H54 (cell line): ENCODE measurements around the gene CNNM1.

ENCODE experiments used
- DNase-seq: peaks from one replicate; pipeline ENCODE4 v3.0.0; 2011; ENCODE audit warnings: low spot score, mixed read lengths; ENCODE audit not compliant: insufficient read length
- FAIRE-seq: peaks from 3 replicates; lab custom pipeline; 2011; peaks lifted over from hg19 to GRCh38; lab: Jason Lieb, UNC
- POLR2A ChIP-seq: IDR thresholded peaks from 2 replicates; pipeline ENCODE4 v1.6.1; 2011; ENCODE audit warnings: low read depth, mild to moderate bottlenecking, low read length

The CNNM1 gene

GRCh38 chr10:99395750-99396445, 66.7 kb downstream of the CNNM1 start:
- FAIRE-seq (no peak), DNase-seq (peak; percentile 79)
- no peak for TF ChIP-seq POLR2A

DNA sequence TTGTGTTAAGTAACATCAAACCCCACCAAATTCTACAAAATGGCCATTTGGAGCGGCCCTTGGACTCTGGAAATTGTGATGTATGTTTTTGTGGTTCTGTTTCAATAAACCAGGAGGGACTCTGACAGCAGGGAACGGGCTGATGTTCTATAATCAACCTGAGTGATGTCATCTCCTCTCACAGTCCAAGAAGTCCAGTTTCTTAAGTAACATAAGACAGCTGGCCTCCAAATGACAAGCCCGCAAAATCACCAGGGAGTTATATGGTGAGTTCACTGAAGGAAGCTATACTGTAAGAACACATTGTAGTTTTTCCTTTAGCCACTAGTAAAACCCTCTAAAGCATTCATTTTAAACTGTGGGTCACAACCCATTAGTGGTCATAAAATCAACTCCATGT, 67.3 kb downstream of the CNNM1 start:
- FAIRE-seq (no peak), DNase-seq (no peak)
- TF ChIP-seq POLR2A: no peak

DNA sequence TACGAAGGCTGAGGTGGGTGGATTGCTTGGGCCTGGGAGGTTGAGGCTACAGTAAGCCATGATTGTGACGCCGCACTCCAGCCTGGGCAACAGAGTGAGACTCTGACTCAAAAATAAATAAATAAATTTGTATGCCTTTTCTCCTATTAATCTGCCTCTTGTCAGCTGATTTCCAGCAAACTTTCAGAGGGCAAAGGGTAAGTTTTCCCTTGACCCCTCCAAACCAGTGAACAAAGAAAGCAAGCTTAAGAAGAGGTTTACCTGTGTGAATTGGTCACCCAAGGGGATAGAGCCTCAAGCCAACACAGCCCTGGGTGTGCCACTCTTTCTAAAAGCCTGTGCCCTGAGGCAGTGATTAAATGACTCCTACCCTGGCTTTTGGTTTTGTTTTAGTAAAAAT, 70.5 kb downstream of the CNNM1 start:
- TF ChIP-seq POLR2A: no peak
- DNase-seq: no peak
- FAIRE-seq: no peak

DNA sequence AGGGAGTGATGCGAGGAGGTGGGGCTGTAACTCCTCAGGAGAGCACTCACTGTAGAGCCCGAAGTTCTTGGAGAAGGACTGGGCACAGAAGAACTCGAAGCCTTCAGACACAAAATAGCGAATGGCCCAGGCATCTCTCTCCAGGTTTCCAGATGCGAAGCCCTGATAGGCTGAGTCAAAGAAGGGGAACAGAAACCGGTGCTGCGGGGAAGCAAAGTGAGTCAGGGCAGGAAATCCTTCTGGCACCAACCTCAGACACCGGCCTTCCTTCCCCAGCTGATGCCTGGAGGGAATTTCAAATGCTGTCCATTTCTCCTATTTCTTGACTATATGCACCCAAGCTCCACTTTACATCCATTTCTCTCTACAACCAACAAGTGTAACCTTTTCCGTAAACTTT, 74.5 kb downstream of the CNNM1 start:
- DNase-seq (no peak), FAIRE-seq (no peak)
- no peak for TF ChIP-seq POLR2A

- FAIRE-seq (no peak), DNase-seq (no peak)
- no peak for TF ChIP-seq POLR2A
These were observed 77.0 kb downstream of the CNNM1 start for GRCh38 chr10:99406149-99406548.

DNA sequence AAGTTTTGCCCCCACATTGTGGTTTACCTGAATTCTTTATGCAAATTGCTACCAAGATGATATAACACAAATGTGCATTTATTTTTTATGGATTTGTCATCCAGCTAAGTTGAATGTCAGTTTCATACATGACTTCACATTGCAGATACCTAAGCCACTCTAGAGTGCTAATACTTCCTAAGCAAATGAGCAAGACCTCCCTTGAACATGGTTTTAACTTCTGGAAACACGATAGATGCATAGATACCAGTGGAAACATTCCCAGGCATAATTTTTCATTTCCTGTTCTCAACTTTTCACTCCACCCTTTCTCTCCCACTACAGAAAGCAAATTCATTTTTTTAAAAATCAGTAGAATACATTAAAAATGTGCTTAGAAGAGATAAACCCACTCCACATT, 81.0 kb downstream of the CNNM1 start:
- no peak for DNase-seq
- no peak for FAIRE-seq
- no peak for TF ChIP-seq POLR2A

GRCh38 chr10:99410876-99411275, 81.7 kb downstream of the CNNM1 start:
- no peak for TF ChIP-seq POLR2A
- no peak for FAIRE-seq
- DNase-seq: no peak

- DNase-seq (no peak), FAIRE-seq (no peak)
- no peak for TF ChIP-seq POLR2A
These were observed 82.4 kb downstream of the CNNM1 start for GRCh38 chr10:99411546-99411945.

DNA sequence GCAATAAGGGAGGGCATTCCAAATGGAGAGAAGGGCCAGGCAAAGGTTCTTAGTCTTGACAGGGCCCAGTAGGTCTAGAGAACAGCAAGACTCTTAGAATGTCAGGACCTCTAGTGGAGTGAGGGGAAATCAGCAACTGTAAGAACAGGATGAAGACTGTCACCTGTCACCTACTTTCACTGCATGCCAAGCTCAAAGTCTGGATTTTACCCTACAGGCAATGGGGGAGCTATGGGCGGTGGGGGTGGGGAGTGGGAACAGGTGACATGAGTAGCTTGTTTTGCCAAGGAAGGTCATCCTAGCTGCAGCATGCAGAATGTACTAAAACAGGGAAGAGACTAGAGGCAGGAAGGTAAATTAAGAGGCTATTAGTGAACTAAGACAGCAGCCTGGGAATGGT, 82.9 kb downstream of the CNNM1 start:
- DNase-seq: no peak
- TF ChIP-seq POLR2A: no peak
- FAIRE-seq: no peak

GRCh38 chr10:99418910-99419624, 89.9 kb downstream of the CNNM1 start:
- TF ChIP-seq POLR2A: no peak
- no peak for FAIRE-seq
- no peak for DNase-seq

GRCh38 chr10:99419688-99420087, 90.5 kb downstream of the CNNM1 start:
- FAIRE-seq: no peak
- no peak for DNase-seq
- TF ChIP-seq POLR2A: no peak

- no peak for FAIRE-seq
- no peak for DNase-seq
- TF ChIP-seq POLR2A: no peak
These were observed 92.1 kb downstream of the CNNM1 start for GRCh38 chr10:99421233-99421739.

GRCh38 chr10:99422529-99423096, 93.5 kb downstream of the CNNM1 start:
- no peak for TF ChIP-seq POLR2A
- no peak for FAIRE-seq
- no peak for DNase-seq

DNA sequence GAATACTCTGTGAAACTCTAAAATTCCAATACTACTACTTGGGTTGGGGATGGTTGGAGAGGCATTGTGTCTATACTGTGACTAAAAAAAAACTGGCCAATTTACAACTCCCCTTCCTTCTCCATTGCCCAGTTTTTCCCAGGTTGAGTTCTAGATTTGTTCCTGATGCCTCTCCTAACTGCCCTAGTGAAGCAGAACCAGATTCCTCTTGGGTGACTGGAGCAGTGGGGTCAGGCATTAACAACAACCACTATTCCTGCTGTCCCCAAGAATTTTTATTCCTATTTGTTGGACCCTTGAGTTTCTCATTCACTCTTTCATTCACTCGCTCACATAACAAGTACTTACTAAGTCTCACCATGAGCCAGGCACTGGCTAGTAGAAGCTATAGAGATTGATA, 95.5 kb downstream of the CNNM1 start:
- DNase-seq: no peak
- TF ChIP-seq POLR2A: no peak
- FAIRE-seq: no peak
